HEK293 (cell line): ENCODE measurements around the gene OR2T4.

ENCODE experiments used
- CTCF ChIA-PET: fragments of 350-600 bp; formaldehyde crosslinking; extraction: SDS; loops from one replicate; lab custom pipeline; 2021; ENCODE audit warnings: antibody characterized with exemption; lab: Yijun Ruan, JAX
- POLR2A ChIA-PET: fragments of 300-600 bp; formaldehyde crosslinking; extraction: SDS; loops from one replicate; lab custom pipeline; 2020; ENCODE audit warnings: antibody characterized with exemption, inconsistent platforms; lab: Yijun Ruan, JAX
- H3K27ac ChIP-seq: fragments of 200-500 bp; sonication (Bioruptor generic); 2 replicates; pipeline ENCODE4 v1.5.1; 2014; ENCODE audit warnings: low read depth, low read length, control low read depth, inconsistent platforms; ENCODE audit errors: extremely low read depth
- H3K36me3 ChIP-seq, 2 experiments: fragments of 200-500 bp in 1 of 2; sonication (Bioruptor generic) in 1 of 2; 1 replicate in 1 of 2; 2 replicates in 1 of 2; pipeline ENCODE4 v1.5.1; 2014 to 2017; ENCODE audit warnings: inconsistent platforms in 2 of 2, low read length in 2 of 2; ENCODE audit not compliant: control insufficient read depth in 2 of 2, insufficient read depth in 1 of 2
- H3K4me1 ChIP-seq: fragments of 200-500 bp; sonication (Bioruptor generic); 2 replicates; pipeline ENCODE4 v1.5.1; 2014; ENCODE audit warnings: mild to moderate bottlenecking, low read length, inconsistent platforms; ENCODE audit not compliant: control insufficient read depth, insufficient read depth
- H3K4me3 ChIP-seq: 2 replicates; pipeline ENCODE4 v1.5.1; 2011; ENCODE audit warnings: low read depth, mild to moderate bottlenecking, control low read depth, low read length, moderate library complexity
- H3K9me3 ChIP-seq: fragments of 200-500 bp; sonication (Bioruptor generic); 2 replicates; pipeline ENCODE4 v1.5.1; 2014; ENCODE audit warnings: low read depth, low read length, inconsistent platforms; ENCODE audit not compliant: control insufficient read depth, insufficient read depth
- BCL11B ChIP-seq: fragments of 450-650 bp; formaldehyde crosslinking; IDR thresholded peaks from 2 replicates; pipeline ENCODE4 v1.5.1; 2016; ENCODE audit warnings: low read depth, missing biosample characterization, missing genetic modification characterization
- HOXA7 ChIP-seq: sonication (generic); formaldehyde crosslinking; IDR thresholded peaks from 2 replicates; pipeline ENCODE4 v1.8.1; 2022; ENCODE audit warnings: missing genetic modification reagents, borderline replicate concordance
- PRDM4 ChIP-seq: fragments of 450-650 bp; formaldehyde crosslinking; IDR thresholded peaks from 2 replicates; pipeline ENCODE4 v1.5.1; 2017; ENCODE audit warnings: missing biosample characterization, missing genetic modification characterization
- YY1 ChIP-seq: fragments of 450-650 bp; formaldehyde crosslinking; IDR thresholded peaks from 2 replicates; pipeline ENCODE4 v1.5.1; 2018; ENCODE audit warnings: missing biosample characterization, missing genetic modification characterization
- ZBTB17 ChIP-seq: fragments of 450-650 bp; formaldehyde crosslinking; IDR thresholded peaks from 2 replicates; pipeline ENCODE4 v1.5.1; 2016; ENCODE audit warnings: missing biosample characterization, missing genetic modification characterization
- ZBTB21 ChIP-seq: fragments of 450-650 bp; formaldehyde crosslinking; IDR thresholded peaks from 2 replicates; pipeline ENCODE4 v1.5.1; 2017; ENCODE audit warnings: missing biosample characterization, missing genetic modification characterization
- ZFP37 ChIP-seq: fragments of 450-650 bp; formaldehyde crosslinking; IDR thresholded peaks from 2 replicates; pipeline ENCODE4 v1.5.1; 2016; ENCODE audit warnings: missing biosample characterization, missing genetic modification characterization
- ZNF112 ChIP-seq: fragments of 450-650 bp; formaldehyde crosslinking; IDR thresholded peaks from 2 replicates; pipeline ENCODE4 v1.5.0; 2017; ENCODE audit warnings: missing biosample characterization, missing genetic modification characterization
- ZNF211 ChIP-seq: fragments of 450-650 bp; formaldehyde crosslinking; IDR thresholded peaks from 2 replicates; pipeline ENCODE4 v1.5.1; 2016; ENCODE audit warnings: low read depth, missing biosample characterization, missing genetic modification characterization
- ZNF391 ChIP-seq: fragments of 450-650 bp; formaldehyde crosslinking; IDR thresholded peaks from 2 replicates; pipeline ENCODE4 v1.5.1; 2016; ENCODE audit warnings: low read depth, missing biosample characterization, missing genetic modification characterization, borderline replicate concordance
- ZNF404 ChIP-seq: fragments of 450-650 bp; formaldehyde crosslinking; IDR thresholded peaks from 2 replicates; pipeline ENCODE4 v1.5.1; 2017; ENCODE audit warnings: missing biosample characterization, missing genetic modification characterization
- ZNF416 ChIP-seq: fragments of 450-650 bp; formaldehyde crosslinking; IDR thresholded peaks from 2 replicates; pipeline ENCODE4 v1.5.1; 2016; ENCODE audit warnings: missing biosample characterization, missing genetic modification characterization
- ZNF514 ChIP-seq: fragments of 450-650 bp; formaldehyde crosslinking; IDR thresholded peaks from 2 replicates; pipeline ENCODE4 v1.5.1; 2016; ENCODE audit warnings: missing biosample characterization, missing genetic modification characterization
- ZNF549 ChIP-seq: fragments of 450-650 bp; IDR thresholded peaks from 2 replicates; pipeline ENCODE4 v1.5.1; 2018; ENCODE audit warnings: missing biosample characterization, missing genetic modification characterization, mild to moderate bottlenecking, inconsistent platforms, moderate library complexity
- ZNF580 ChIP-seq: fragments of 450-650 bp; formaldehyde crosslinking; IDR thresholded peaks from 2 replicates; pipeline ENCODE4 v1.5.1; 2016; ENCODE audit warnings: missing biosample characterization, missing genetic modification characterization
- ZNF626 ChIP-seq: fragments of 450-650 bp; sonication (Bioruptor Pico); formaldehyde crosslinking; IDR thresholded peaks from 2 replicates; pipeline ENCODE4 v1.5.1; 2018; ENCODE audit warnings: missing biosample characterization, missing genetic modification characterization, inconsistent platforms
- ZNF76 ChIP-seq: fragments of 450-650 bp; formaldehyde crosslinking; IDR thresholded peaks from 2 replicates; pipeline ENCODE4; 2016; ENCODE audit warnings: low read depth, missing biosample characterization, missing genetic modification characterization, borderline replicate concordance
- ZNF777 ChIP-seq: fragments of 450-650 bp; formaldehyde crosslinking; IDR thresholded peaks from 2 replicates; pipeline ENCODE4 v1.5.1; 2017; ENCODE audit warnings: missing biosample characterization, missing genetic modification characterization, borderline replicate concordance
- ZNF792 ChIP-seq: fragments of 450-650 bp; formaldehyde crosslinking; IDR thresholded peaks from 2 replicates; pipeline ENCODE4 v1.5.1; 2016; ENCODE audit warnings: missing biosample characterization, missing genetic modification characterization
- ZSCAN23 ChIP-seq: fragments of 450-650 bp; formaldehyde crosslinking; IDR thresholded peaks from 2 replicates; pipeline ENCODE4 v1.5.1; 2016; ENCODE audit warnings: missing biosample characterization, missing genetic modification characterization
- TF ChIP-seq, protein P1 (sequence below): fragments of 450-650 bp; formaldehyde crosslinking; IDR thresholded peaks from 2 replicates; pipeline ENCODE4 v1.5.1; 2017; ENCODE audit warnings: missing biosample characterization, missing genetic modification characterization
- TF ChIP-seq, protein P2 (sequence below): fragments of 450-650 bp; formaldehyde crosslinking; IDR thresholded peaks from 2 replicates; pipeline ENCODE4 v1.5.1; 2017; ENCODE audit warnings: missing biosample characterization, missing genetic modification characterization

Gene OR2T4

DNA sequence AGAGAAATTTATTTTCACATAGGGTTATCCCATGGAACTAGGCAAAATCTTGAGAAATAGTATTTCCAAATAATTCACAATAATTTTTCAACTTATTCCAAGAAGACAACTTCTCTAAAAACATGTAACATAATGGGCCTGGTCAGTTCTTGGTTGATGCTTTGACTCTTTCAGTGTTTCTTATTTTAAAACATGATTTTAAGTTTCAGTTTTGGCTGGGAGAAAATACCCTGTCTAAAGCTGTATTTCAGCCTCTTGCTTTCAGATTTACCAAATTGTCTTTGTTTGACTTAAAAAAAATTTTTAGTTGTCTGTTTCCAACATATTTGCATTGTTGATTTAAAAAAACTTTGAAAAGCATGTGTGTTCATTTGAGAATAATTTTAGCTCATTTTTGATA is 5.1 kb downstream of the OR2T4 start:
- H3K9me3 ChIP-seq, result no peaks in the 10 kb centered on the region
- TF ChIP-seq ZNF549 (no peak), ZNF416 (no peak), ZNF792 (no peak), ZBTB21 (tag by site-specific recombination) (no peak), ZSCAN23 (tag by site-specific recombination) (no peak), BCL11B (no peak), ZNF626 (tag by site-specific recombination) (no peak), ZNF404 (tag by site-specific recombination) (no peak)
- TF ChIP-seq, protein P1, sequence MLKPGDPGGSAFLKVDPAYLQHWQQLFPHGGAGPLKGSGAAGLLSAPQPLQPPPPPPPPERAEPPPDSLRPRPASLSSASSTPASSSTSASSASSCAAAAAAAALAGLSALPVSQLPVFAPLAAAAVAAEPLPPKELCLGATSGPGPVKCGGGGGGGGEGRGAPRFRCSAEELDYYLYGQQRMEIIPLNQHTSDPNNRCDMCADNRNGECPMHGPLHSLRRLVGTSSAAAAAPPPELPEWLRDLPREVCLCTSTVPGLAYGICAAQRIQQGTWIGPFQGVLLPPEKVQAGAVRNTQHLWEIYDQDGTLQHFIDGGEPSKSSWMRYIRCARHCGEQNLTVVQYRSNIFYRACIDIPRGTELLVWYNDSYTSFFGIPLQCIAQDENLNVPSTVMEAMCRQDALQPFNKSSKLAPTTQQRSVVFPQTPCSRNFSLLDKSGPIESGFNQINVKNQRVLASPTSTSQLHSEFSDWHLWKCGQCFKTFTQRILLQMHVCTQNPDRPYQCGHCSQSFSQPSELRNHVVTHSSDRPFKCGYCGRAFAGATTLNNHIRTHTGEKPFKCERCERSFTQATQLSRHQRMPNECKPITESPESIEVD, result no peak
- no peaks in the 10 kb centered on the region for H3K4me1 ChIP-seq
- no peak overlapping the region for H3K27ac ChIP-seq
- no peak overlapping the region for H3K4me3 ChIP-seq
- ChIA-PET CTCF (no interaction called here), POLR2A (no interaction called here)
- no peaks in the 10 kb centered on the region for H3K36me3 ChIP-seq

DNA sequence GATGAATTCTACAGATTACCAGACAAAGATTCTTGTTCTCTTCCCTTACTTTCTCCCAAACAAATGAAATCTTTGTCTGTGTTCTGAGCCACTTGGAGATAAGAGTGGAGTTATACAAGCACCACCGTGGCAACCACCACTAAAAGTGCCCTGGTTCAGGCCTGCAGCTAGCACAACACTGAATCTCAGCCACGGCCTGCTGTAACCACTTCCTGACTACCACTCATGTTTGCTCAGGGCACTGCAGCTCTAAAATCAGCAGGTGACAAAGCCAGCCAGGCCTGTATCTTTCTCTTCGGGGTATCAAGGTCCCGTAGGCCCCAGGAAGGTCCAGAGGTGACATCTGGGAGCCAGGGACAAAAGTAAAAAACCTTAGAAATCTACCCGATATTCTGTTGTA is 10.9 kb downstream of the OR2T4 start:
- POLR2A ChIA-PET, result no interaction called here

More for the DNA sequence above, 10.9 kb downstream of the OR2T4 start:
- no peak overlapping the region for H3K4me3 ChIP-seq
- no peaks in the 10 kb centered on the region for H3K36me3 ChIP-seq
- CTCF ChIA-PET, result no interaction called here
- TF ChIP-seq ZNF777 (tag by site-specific recombination), result no peak
- TF ChIP-seq ZNF391 (tag by site-specific recombination), result no peak
- no peak for TF ChIP-seq ZNF76 (tag by site-specific recombination)
- no peak for TF ChIP-seq PRDM4 (tag by site-specific recombination)
- TF ChIP-seq ZBTB17, result no peak
- no peak for TF ChIP-seq ZNF514 (tag by site-specific recombination)
- no peak for TF ChIP-seq YY1 (tag by site-specific recombination)
- TF ChIP-seq ZNF580 (tag by site-specific recombination), result no peak
- TF ChIP-seq ZNF112 (tag by site-specific recombination), result no peak
- TF ChIP-seq ZNF211 (tag by site-specific recombination), result no peak
- TF ChIP-seq HOXA7 (CRISPR knock-in tag), result no peak
- no peak for TF ChIP-seq ZFP37
- TF ChIP-seq, protein P2, sequence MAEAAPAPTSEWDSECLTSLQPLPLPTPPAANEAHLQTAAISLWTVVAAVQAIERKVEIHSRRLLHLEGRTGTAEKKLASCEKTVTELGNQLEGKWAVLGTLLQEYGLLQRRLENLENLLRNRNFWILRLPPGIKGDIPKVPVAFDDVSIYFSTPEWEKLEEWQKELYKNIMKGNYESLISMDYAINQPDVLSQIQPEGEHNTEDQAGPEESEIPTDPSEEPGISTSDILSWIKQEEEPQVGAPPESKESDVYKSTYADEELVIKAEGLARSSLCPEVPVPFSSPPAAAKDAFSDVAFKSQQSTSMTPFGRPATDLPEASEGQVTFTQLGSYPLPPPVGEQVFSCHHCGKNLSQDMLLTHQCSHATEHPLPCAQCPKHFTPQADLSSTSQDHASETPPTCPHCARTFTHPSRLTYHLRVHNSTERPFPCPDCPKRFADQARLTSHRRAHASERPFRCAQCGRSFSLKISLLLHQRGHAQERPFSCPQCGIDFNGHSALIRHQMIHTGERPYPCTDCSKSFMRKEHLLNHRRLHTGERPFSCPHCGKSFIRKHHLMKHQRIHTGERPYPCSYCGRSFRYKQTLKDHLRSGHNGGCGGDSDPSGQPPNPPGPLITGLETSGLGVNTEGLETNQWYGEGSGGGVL, result no peak
- TF ChIP-seq, all 188 proteins: peak for 0
- Histone ChIP-seq H3K9me3 (no peaks in the 10 kb centered on the region), H3K4me1 (no peaks in the 10 kb centered on the region), H3K27ac (no peak overlapping the region)
